Esophagus squamous epithelium (tissue), 4 donors: ENCODE measurements around the gene ARL8B.

Source experiments
- POLR2A ChIP-seq, 4 donors: fragments of 450-650 bp; IDR thresholded peaks; one replicate each; pipeline ENCODE4 v1.6.1; 2017; ENCODE audit warnings: antibody characterized with exemption in 4 of 4, mild to moderate bottlenecking in 4 of 4, moderate library complexity in 3 of 4
- TF ChIP-seq, protein P1 (sequence below), 6 experiments: fragments of 450-650 bp in 4 of 6; fragments of 200-600 bp in 2 of 6; sonication (generic) in 2 of 6; IDR thresholded peaks; one replicate each; pipeline ENCODE4 v1.5.1; 2016 to 2019; ENCODE audit warnings: antibody characterized with exemption in 6 of 6, mild to moderate bottlenecking in 4 of 6, moderate library complexity in 4 of 6

DNA sequence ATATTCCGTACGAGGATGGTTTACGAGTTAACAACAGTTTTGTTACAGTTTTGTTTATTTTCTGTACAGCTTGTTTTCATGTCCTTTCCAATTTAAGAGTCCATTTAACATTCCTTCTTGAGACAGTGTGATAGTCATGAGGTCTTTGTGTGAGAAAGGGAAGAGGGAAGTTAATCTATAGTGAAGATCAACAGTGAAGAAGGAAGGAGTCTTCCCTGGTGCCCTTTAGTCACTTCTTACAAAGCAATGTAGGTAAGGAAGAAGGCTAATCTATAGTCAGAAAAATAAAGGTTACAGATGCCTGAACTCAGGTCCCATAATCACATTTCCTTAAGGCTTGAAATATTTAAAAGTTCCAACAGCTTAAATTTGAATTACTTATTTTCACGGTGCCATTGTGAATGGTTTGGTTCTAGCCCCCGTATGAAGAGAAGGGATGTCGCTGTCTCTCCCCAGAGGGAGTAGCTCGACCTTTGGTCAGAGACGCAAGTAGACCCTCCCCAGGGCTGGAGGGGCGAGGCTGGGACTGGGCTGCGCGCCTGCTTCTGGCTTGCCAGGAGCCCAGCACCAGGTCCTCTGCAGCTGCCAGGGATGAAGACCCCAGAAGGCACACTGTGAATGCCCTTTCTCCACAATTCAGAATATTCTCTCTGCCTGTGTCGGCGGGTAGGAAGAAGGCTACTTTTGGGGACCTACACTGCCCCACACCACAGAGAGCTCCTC, 100.4 kb downstream of the ARL8B start:
- TF ChIP-seq, protein P1, sequence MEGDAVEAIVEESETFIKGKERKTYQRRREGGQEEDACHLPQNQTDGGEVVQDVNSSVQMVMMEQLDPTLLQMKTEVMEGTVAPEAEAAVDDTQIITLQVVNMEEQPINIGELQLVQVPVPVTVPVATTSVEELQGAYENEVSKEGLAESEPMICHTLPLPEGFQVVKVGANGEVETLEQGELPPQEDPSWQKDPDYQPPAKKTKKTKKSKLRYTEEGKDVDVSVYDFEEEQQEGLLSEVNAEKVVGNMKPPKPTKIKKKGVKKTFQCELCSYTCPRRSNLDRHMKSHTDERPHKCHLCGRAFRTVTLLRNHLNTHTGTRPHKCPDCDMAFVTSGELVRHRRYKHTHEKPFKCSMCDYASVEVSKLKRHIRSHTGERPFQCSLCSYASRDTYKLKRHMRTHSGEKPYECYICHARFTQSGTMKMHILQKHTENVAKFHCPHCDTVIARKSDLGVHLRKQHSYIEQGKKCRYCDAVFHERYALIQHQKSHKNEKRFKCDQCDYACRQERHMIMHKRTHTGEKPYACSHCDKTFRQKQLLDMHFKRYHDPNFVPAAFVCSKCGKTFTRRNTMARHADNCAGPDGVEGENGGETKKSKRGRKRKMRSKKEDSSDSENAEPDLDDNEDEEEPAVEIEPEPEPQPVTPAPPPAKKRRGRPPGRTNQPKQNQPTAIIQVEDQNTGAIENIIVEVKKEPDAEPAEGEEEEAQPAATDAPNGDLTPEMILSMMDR (IDR thresholded peaks at IDR 0.05) = no peak
- no peak for TF ChIP-seq POLR2A (IDR thresholded peaks at IDR 0.05)
